Activated CD4-positive, alpha-beta T cell treated with anti-CD3 and anti-CD28 coated beads, Interleukin-2, amount 10 ng/mL, durations not matched to agents 24 days and 14 days (primary cell): Measurements from ENCODE around the gene RLF. TPM values are rescaled to one million over a fixed set of nuclear protein-coding genes. Genes with fewer than 3 reads are reported as not detected.

Experiments
- DNase-seq: peaks from one replicate; pipeline ENCODE4 v3.0.0; 2022
- H3K27ac Mint-ChIP-seq: one replicate; pipeline ENCODE4 v1.8.0; 2022; ENCODE audit warnings: mild to moderate bottlenecking, mixed read lengths
- H3K27me3 Mint-ChIP-seq: one replicate; pipeline ENCODE4 v1.8.0; 2022; ENCODE audit warnings: mixed read lengths
- H3K36me3 Mint-ChIP-seq: one replicate; pipeline ENCODE4 v1.8.0; 2022; ENCODE audit warnings: low read depth, mild to moderate bottlenecking, mixed read lengths
- H3K4me1 Mint-ChIP-seq: one replicate; pipeline ENCODE4 v1.8.0; 2021; ENCODE audit warnings: mixed read lengths
- H3K4me3 Mint-ChIP-seq: one replicate; pipeline ENCODE4 v1.8.0; 2022; ENCODE audit warnings: mild to moderate bottlenecking, moderate library complexity, mixed read lengths
- H3K9me3 Mint-ChIP-seq: one replicate; pipeline ENCODE4 v1.8.0; 2021; ENCODE audit warnings: mixed read lengths
- intact Hi-C: fragments of 100-400 bp; cut with micrococcal nuclease; formaldehyde crosslinking; loops from one replicate; pipeline ENCODE4 v1.15.1; 2023
- total RNA-seq: library from RNA; stranded (reverse); gene quantifications from 2 replicates; pipeline ENCODE4 v1.2.3, GENCODE V29; 2022

Gene RLF
- total RNA-seq, 1 donor from 2014 or later: 21.2 TPM

DNA sequence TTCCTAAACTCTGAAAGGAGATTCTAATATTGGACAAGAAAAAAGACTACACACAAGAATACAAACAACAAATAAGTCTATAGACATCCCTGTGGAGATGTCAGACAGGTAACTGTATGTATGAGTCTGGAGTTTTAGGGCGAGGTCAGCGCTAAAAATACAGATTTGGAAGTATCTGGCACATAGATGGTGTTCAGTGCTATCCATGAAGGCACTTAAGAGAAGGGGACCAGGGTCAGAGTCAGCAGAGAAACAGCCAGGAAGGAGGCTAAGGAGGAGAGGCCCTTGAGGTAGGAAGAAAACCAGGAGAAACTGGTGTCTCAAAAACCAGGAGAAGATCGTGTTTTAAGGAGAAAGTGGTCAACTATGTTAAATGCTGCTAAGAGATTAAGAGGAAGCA, 114.9 kb downstream of the RLF start:
- no peak for DNase-seq
- H3K9me3 Mint-ChIP-seq: no peaks in the 10 kb centered on the region
- H3K4me1 Mint-ChIP-seq: peaks cover 6% of the 10 kb centered on the region
- H3K27me3 Mint-ChIP-seq: no peaks in the 10 kb centered on the region
- no peak overlapping the region for H3K4me3 Mint-ChIP-seq
- intact Hi-C loops: no loop called here
- H3K27ac Mint-ChIP-seq: no peak overlapping the region
- H3K36me3 Mint-ChIP-seq: peaks cover 51% of the 10 kb centered on the region

DNA sequence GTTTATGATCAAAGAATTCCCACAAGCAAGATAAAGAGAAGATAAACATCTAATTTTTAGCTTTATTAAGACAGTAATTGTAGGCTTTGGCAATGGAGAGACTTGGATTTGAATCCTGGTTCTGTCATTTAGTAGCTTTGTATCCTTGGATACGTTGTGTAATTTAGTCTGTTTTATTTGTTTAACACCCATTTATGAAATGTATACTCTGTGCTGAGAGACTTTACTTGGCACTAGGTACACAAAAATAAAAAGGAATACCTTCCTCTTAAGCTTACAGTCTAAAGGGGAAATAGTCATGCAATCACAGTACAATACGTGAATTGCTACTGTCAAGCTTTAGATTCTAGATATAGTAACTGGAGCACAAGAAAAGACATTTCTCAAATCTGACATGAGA, 120.7 kb downstream of the RLF start:
- Mint-ChIP-seq H3K4me3 (no peak overlapping the region), H3K36me3 (peaks cover 30% of the 10 kb centered on the region), H3K4me1 (peaks cover 4% of the 10 kb centered on the region), H3K27ac (no peak overlapping the region), H3K9me3 (no peaks in the 10 kb centered on the region), H3K27me3 (no peaks in the 10 kb centered on the region)
- intact Hi-C loops: no loop called here
- no peak for DNase-seq

Other genes with a start within 250 kb of the RLF start
- 47.0 and 49.7 TPM in 2 replicates for gene MFSD2A, start 206.2 kb upstream of the RLF start, total RNA-seq
- gene CAP1, start 120.7 kb upstream of the RLF start, total RNA-seq: 417 and 440 TPM in 2 replicates
- gene PPT1, start 64.1 kb upstream of the RLF start, total RNA-seq: 99.0 and 102 TPM in 2 replicates
- gene TMCO2, start 86.5 kb downstream of the RLF start, total RNA-seq: not detected in 2 replicates
- gene ZMPSTE24, start 96.8 kb downstream of the RLF start, total RNA-seq: 50.4 and 50.8 TPM in 2 replicates
- 14.5 and 14.6 TPM in 2 replicates for gene COL9A2, start 155.9 kb downstream of the RLF start, total RNA-seq
- 156 and 157 TPM in 2 replicates for gene SMAP2, start 212.3 kb downstream of the RLF start, total RNA-seq